ENCODE measurements around the gene ACBD7. TPM values are rescaled to one million over a fixed set of nuclear protein-coding genes. Genes with fewer than 3 reads are reported as not detected.

Gene ACBD7
- total RNA-seq, 1 donor from 2014 or later, result 0.99 TPM

- DNase-seq, result no peak
Measured at GRCh38 chr10:15091418-15091817, 2.8 kb upstream of the ACBD7 start.

GRCh38 chr10:15084502-15084922 is 4.1 kb downstream of the ACBD7 start:
- DNase-seq, result peak; percentile 68

- DNase-seq, result no peak
Measured at GRCh38 chr10:15083674-15084501, 4.7 kb downstream of the ACBD7 start.

- DNase-seq, result no peak
Measured at GRCh38 chr10:15075421-15075820, 13.2 kb downstream of the ACBD7 start.

GRCh38 chr10:15072358-15072757 is 16.2 kb downstream of the ACBD7 start:
- DNase-seq, result no peak

GRCh38 chr10:15069230-15069629 is 19.3 kb downstream of the ACBD7 start:
- DNase-seq, result no peak

- no peak for DNase-seq
Measured at GRCh38 chr10:15068802-15069201, 19.8 kb downstream of the ACBD7 start.

- DNase-seq, result no peak
Measured at GRCh38 chr10:15067154-15067553, 21.4 kb downstream of the ACBD7 start.

GRCh38 chr10:15060638-15061037 is 27.9 kb downstream of the ACBD7 start:
- DNase-seq, result no peak

- no peak for DNase-seq
Measured at GRCh38 chr10:15059914-15060313, 28.7 kb downstream of the ACBD7 start.

- no peak for DNase-seq
Measured at GRCh38 chr10:15058689-15059088, 29.9 kb downstream of the ACBD7 start.

GRCh38 chr10:15053061-15053460 is 35.5 kb downstream of the ACBD7 start:
- DNase-seq, result no peak

- DNase-seq, result no peak
Measured at GRCh38 chr10:15052121-15052520, 36.5 kb downstream of the ACBD7 start.

GRCh38 chr10:15049533-15049932 is 39.0 kb downstream of the ACBD7 start:
- no peak for DNase-seq

GRCh38 chr10:15046626-15047025 is 42.0 kb downstream of the ACBD7 start:
- DNase-seq, result no peak

- DNase-seq, result no peak
Measured at GRCh38 chr10:15045380-15045779, 43.2 kb downstream of the ACBD7 start.

- no peak for DNase-seq
Measured at GRCh38 chr10:15043674-15044073, 44.9 kb downstream of the ACBD7 start, which contains the start of gene OLAH. TSS of gene OLAH (plus strand) at chr10:15043943. CDS start at chr10:15047289, 3,346 bp downstream.

- no peak for DNase-seq
Measured at GRCh38 chr10:15038416-15038815, 50.2 kb downstream of the ACBD7 start.

- DNase-seq, result no peak
Measured at GRCh38 chr10:15037691-15038090, 50.9 kb downstream of the ACBD7 start.

GRCh38 chr10:15035385-15036301 is 52.9 kb downstream of the ACBD7 start:
- no peak for DNase-seq

GRCh38 chr10:15027741-15028140 is 60.8 kb downstream of the ACBD7 start:
- DNase-seq, result no peak

All from skin of body (tissue), 2 donors.